HL-60 (cell line): ENCODE results near the gene AFF3.

ENCODE experiments used
- CTCF ChIP-seq: IDR thresholded peaks from one replicate; pipeline ENCODE4 v1.5.1; 2011; ENCODE audit warnings: low read length, control low read depth, inconsistent platforms; ENCODE audit not compliant: insufficient read depth
- GABPA ChIP-seq: IDR thresholded peaks from 2 replicates; pipeline ENCODE4 v1.6.1; 2012; ENCODE audit warnings: low read depth
- POLR2AphosphoS5 ChIP-seq: IDR thresholded peaks from 2 replicates; pipeline ENCODE4 v1.6.1; 2012; ENCODE audit warnings: low read depth
- REST ChIP-seq: IDR thresholded peaks from 2 replicates; pipeline ENCODE4 v1.6.1; 2012; ENCODE audit warnings: low read depth; ENCODE audit not compliant: insufficient replicate concordance

DNA sequence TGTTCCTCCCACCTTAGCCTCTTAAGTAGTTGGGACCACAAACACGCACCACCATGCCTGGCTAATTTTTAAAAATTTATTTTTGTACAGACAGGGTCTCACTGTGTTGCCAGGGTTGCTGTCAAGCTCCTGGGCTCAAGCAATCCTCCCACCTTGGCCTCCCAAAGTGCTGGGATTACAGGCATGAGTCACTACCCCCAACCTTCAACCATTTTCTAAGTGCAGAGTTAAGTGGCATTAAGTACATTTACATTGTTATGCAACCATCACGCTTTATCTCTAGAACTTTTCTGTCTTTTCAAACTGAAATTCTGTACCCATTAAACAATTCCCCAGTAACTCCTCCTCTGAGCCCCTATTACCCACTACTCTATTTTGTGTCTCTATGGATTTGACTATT lies 45.9 kb upstream of the AFF3 start:
- TF ChIP-seq CTCF (no peak), REST (no peak), POLR2AphosphoS5 (no peak), GABPA (no peak)
